ENCODE data around the gene MACC1.

DNA sequence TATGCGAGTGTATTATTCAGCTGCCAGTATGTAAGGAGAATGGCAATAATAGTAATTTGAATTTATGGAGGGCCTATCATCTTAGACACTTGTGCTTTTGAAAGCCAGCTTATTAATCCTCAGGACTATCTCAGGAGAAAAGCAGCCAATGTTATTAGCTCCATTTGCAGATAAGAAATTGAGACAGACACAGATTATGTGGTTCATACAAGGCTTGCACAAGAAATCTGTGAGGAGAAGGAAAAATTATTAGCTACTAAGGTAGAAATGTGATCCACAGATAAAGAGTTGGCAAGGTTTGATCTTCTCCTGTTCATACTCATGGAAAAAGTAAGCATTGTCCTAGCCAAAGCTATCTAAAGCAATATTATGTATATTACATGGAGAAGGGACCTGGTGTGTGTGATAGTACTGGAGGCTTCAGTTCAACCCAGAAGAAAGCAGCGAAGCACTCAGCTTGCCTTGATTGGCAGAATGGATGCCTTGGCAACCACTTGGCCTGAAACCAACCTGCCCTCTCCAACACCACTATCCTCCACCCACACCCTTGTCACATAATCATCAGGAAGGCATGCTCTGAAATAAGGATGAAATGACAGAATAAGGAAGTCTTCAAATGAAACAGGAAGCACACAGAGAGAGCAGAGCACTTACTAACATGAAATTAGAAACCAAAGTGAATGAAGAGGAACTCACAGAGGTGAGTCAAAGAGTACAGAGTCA is 18.0 kb downstream of the MACC1 start:
- TF ChIP-seq, protein P1, sequence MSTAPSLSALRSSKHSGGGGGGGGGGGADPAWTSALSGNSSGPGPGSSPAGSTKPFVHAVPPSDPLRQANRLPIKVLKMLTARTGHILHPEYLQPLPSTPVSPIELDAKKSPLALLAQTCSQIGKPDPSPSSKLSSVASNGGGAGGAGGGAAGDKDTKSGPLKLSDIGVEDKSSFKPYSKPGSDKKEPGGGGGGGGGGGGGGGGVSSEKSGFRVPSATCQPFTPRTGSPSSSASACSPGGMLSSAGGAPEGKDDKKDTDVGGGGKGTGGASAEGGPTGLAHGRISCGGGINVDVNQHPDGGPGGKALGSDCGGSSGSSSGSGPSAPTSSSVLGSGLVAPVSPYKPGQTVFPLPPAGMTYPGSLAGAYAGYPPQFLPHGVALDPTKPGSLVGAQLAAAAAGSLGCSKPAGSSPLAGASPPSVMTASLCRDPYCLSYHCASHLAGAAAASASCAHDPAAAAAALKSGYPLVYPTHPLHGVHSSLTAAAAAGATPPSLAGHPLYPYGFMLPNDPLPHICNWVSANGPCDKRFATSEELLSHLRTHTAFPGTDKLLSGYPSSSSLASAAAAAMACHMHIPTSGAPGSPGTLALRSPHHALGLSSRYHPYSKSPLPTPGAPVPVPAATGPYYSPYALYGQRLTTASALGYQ (CRISPR knock-in tag; IDR thresholded peaks at IDR 0.05): no peak
- TF ChIP-seq, protein P2, sequence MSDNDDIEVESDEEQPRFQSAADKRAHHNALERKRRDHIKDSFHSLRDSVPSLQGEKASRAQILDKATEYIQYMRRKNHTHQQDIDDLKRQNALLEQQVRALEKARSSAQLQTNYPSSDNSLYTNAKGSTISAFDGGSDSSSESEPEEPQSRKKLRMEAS (IDR thresholded peaks at IDR 0.05): no peak
- TF ChIP-seq SRSF9 (IDR thresholded peaks at IDR 0.05; ENCODE audit: borderline replicate concordance, insufficient read depth, low read depth, low read length, poor library complexity, severe bottlenecking): no peak
- TF ChIP-seq RXRA (CRISPR knock-in tag; IDR thresholded peaks at IDR 0.05): no peak
- TF ChIP-seq ZNF570 (CRISPR knock-in tag; IDR thresholded peaks at IDR 0.05; ENCODE audit: borderline replicate concordance): no peak
